SW480 (cell line): ENCODE measurements around the gene SAFB2.

Experiments used
- DNase-seq: peaks from one replicate; pipeline ENCODE4 v3.0.0-alpha.2; 2016; ENCODE audit warnings: low spot score

SAFB2 gene

DNA sequence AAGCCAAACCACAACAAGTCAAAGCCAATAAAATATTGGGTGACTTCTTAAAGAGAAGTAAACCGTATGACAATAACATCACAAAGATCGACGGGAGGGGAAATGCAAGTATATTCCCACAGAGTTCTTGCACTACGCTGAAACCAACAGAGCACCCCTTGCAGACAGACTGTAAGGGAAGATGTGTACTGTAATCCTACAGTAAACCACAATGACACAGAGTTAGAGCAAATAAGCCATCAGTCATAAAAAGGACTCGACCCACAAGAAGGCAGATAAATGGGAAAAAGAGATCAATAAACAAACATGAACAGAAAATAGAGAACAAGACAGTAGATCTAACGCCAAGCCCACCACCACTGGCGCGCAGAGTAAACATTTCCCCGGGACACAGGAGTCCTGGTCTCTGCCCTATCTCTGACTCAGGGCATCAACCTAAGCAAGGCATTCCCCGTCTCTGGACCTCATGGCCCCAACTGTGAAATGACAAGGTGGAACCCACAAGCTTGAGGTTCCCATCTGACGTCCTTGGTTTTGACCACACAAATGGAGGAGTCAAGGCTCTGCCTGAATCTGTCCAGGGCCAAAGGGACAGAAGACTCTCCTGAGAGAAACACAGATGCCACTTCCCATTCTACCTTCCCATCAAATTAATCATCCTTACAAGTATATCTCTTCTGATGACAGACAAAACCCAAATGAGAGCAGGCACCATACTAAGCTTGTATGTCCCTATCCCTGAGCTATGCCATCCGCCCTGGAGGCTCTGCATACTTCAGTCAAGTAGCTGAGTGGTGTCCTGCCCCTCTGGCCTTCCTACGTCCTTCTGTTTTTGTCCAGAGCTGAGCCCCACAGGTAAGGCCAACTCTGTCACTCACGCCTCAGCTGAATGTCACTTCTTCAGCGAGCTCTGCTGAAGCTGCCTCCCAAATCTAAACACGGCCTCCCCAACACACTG, 15.0 kb downstream of the SAFB2 start:
- DNase-seq = no peak

DNA sequence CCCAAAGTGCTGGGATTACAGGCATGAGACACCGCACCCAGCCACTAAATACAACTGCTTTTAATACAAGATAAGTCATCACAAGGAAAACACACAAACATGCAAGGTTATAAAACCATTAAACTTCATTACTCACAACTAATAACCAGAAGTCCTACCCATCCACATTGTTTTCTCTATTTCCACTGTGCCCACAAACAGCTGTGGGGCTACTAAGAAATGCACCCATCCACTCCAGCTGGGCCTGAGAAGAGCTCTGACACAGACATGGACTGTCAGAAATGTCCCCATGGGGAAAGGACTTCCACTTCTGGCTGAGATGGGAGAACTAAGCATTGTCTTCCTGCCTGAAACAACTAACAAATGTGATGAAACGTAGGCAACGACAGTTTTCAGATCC, 17.2 kb downstream of the SAFB2 start:
- no peak for DNase-seq

- no peak for DNase-seq
Observed at GRCh38 chr19:5603626-5604025, 18.9 kb downstream of the SAFB2 start.

DNA sequence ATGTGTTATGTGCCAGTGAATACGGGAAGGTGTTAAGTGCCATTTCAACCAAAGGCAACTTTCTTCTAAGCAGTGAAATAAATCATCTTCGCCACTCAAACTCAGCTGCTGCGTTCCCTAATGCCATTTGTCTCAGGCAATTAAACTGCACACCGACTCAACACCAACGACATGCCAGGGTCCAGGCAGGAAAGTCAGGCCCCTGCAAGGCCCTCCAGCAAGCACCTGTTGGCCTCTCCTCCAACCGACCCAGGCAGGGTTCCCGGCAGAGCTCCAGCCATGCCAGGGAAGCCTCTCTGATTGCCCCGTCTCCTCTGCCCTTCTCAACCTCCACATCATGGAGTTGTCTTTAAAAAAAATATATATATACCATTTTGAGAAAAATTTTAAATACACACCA, 21.8 kb downstream of the SAFB2 start:
- no peak for DNase-seq

DNA sequence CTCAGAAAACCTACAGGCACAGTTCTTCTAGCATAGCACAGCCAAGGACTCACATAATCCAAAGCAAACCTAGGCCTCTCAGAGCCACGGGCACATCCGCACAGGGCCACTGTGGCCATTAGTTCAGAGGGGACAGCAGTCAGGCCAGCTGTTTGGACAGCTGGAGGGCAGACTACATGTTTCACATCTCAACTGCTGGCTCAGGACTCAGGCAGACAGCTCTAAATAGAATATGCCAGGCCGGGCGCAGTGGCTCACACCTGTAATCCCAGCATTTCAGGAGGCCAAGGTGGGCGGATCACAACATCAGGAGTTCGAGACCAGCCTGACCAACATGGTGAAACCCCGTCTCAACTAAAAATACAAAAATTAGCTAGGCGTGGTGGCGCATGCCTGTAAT, 26.8 kb downstream of the SAFB2 start:
- no peak for DNase-seq

- DNase-seq = no peak
Observed at GRCh38 chr19:5595129-5595528, 27.4 kb downstream of the SAFB2 start.

DNA sequence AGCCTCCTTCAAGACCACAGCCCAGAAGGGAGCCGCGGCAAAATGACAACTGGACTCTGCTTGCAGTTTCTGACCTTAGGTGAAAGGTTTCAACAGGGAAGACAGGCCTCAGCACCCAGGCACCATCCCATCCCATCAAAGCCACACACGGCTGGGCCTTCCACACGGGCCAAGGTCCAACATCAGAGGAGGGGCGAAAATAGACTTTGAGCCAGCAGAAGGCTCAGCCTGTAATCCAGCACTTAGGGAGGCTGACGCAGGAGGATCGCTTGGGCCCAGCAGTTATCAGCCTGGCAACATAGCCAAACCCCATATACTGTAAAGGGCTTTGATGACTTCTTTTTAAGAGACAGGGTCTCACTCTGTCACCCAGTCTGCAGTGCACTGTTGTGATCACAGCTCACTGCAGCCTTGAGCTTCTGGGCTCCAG, 28.0 kb downstream of the SAFB2 start:
- no peak for DNase-seq

- DNase-seq = no peak
Observed at GRCh38 chr19:5593343-5594255, 29.0 kb downstream of the SAFB2 start.

DNA sequence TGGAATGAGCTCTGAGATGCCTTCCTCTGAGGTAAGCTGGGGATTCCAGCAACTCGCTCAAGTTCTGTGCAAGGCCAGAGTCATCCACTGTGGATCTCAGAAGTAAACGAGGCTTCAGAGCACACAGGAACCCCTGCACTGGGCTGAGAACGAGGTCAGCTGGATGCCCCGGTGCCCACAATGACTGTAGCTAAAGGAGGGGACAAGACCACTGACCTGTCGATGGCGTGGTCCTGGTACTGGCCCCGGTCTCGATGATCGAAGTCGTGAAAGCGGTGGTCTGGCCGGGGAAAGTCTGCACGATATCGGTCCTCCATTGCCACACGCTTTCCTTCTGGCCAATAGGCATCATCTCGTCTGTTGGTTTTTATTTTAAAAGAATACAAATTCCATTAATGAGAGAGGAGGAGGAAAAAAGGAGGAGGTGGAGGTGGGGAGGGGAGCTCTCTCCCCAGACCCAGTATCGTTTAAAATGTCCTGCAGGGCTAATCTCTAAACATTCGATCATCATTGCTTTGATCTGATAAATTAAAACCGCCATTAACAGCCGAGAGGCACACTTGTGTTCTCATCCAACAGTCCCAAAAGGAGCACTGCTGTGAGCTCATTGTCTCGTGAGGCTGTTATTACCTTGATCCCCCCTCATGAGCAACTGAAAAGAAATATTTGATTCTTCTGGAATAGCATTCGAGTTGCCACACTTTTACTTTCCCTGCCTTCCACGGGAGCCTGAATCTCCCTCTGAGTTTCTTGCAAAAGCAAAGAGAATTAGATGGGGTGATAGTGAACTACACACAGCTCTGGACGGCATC, 29.8 kb downstream of the SAFB2 start:
- no peak for DNase-seq

DNA sequence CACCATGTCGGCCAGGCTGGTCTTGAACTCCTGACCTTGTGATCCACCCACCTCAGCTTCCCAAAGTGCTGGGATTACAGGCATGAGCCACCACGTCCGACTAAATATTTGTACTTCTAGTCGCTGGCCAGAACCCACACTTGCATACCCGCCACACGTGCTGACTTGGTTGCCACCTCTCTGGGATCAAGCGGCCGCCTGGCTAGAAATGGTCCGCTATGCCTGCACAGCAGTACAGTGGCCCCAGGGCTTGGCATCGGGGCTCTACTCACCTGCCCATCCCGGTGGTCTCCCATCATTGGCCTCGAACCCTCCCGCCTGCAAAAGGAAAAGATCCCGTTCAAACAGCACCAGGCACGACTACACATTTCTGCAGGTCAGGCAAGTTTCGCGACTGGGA, 31.1 kb downstream of the SAFB2 start:
- DNase-seq = no peak

DNA sequence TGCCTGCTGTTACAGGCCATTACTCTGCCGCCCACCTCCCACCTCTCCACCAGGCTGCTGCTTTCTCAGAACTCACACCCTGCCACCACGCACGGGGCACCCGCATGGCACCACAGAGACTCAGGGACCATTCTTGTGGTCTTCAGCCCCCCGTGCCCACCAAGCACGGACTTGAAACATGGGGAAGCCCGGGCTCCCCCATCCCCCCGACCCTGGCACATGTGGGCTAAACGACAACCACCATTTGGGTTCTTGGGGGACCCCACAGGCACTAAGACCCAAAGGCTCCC, 31.8 kb downstream of the SAFB2 start:
- DNase-seq = no peak

- no peak for DNase-seq
Observed at GRCh38 chr19:5590151-5590864, 32.3 kb downstream of the SAFB2 start.

DNA sequence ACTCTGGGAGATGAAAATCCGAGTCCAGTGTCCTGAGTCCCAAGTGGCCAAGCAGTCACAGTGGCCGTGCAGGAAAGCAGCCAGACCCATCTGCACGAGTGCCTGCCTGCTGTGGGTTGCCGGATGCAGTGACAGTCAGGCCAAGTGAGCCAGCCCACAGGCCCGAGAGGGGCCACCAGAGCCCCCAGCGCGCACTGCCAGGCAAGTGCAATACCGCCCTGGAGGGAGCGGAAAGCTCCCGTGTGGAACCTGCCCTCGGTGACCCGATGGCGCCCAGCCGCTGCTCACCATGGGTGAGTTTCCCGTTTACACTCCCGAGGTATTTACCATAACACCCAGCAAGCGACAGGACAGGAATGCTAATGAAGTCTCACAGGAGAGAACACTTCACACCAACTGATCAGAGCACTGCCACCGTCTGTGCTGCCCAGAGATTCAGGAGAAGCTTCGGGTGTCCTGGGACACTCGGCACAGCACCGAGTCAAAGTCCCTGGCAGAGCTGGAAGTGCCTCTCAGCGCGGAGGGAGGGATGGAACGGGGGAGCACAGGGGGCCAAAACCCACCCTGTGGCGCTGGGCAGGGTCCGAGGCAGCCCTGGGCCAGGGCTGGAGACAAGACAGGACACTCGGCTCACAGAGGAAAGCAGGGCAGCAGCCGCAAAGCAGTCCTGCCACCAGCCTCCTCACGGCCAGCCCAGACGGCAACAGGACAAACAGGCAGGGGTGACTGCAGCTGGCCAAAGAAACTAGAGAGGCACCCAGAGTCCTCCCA, 33.5 kb downstream of the SAFB2 start:
- DNase-seq = no peak

GRCh38 chr19:5588441-5588840, 34.1 kb downstream of the SAFB2 start:
- DNase-seq = no peak

- DNase-seq = no peak
Observed at GRCh38 chr19:5587661-5588060, 34.9 kb downstream of the SAFB2 start.

DNA sequence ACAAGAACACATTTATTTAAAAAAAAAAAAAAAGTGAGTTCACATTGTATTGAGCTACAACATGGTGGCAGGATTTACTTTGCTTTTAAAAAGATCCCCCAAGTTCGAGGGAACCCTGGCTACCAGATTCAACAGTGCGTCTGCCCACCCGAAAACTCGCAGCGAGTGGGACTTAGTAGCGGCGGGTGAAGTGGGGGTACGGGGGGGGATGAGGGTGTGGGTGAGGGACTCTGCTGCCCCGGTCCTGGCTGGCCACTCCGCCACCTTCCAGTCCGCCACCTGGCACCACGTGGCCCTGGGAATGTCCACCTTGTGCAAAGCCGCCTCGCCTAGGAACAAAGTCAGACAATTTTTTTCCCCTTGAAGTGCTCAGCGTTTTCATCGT, 35.5 kb downstream of the SAFB2 start:
- DNase-seq = no peak

DNA sequence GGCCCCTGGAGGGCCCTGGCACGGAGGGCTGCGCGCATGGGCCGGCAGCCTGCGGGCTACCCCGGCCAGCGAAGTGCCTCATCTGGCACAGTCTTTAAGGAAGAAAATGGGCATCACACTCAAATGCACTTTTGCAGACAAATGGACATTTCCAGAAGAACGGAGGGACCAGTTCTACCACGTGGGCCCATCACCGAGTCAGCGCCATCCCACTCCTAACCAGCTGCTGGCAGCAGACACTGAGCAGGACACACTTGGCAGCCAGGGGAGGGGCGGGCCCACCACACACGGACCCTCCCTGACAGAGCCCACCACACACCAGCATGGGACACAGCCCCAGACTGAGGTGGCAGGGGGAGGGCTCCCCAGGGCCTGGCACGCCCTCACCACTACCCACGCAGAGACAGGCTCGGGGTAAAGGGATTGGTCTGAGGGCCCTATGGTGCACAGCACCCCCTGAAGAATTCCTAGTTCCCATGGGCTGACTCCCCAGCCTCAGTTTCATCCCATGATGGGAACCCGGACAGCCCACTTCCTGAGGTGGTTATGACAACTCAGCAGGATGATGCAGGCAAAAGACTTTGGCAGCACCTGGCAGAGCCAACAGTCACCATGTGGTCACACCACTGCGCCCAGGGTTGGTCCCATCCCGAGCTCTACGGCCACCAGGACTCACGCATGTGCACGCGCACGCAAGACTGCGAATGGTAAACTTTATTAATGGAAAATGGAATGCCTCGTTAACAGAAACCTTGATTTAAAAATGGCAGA, 36.1 kb downstream of the SAFB2 start:
- DNase-seq = no peak

DNA sequence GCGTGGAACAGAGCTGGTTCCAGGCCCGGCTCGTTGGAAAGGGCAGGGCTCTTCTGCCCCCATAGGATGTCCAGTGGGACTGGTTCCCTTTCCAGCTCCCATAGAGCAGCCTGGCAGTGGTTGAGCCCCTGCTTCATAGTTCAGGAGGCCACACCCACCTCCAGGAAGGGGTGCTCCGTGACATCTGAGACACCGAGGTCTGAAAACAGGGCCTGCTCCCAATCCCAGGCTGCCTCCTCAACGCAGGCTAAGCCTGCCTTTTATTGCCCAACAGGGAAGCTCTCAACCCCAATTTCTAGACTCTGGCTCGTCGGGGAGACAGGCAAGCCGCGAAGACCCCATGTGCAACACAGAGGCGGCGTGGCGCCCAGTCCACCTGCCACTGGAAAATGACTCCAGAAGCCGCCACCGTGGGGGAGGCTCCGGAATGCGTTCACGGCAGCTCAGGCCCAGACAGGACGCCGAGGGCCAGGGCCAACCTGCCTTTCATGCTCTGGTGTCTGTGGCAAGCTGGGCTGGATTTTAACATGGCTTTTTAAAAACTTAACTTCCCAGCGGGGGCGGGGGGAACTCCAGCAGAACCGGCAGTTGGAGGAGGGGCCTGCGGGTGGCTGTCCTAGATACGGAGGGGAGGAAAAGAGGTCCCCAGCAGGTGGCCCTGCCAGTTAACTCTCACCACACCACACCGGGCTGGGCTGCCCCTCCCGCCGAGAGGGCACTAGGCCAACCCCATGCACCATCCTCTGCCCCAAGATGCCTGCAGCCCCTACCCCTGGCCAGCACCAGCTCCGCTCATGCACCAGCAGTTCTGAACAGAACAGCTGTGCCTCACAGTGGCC, 36.9 kb downstream of the SAFB2 start:
- no peak for DNase-seq

- DNase-seq = no peak
Observed at GRCh38 chr19:5580161-5580571, 42.4 kb downstream of the SAFB2 start.
